Keratinocyte (primary cell): ENCODE data around the gene FOXJ1. TPM values are rescaled to one million over a fixed set of nuclear protein-coding genes. Genes with fewer than 3 reads are reported as not detected.

Experiments used
- DNase-seq: peaks from one replicate; pipeline ENCODE4 v3.0.0-alpha.2; 2011; ENCODE audit warnings: low read depth, missing footprints, low spot score
- FAIRE-seq: peaks from 2 replicates; lab custom pipeline; 2011; peaks lifted over from hg19 to GRCh38; lab: Jason Lieb, UNC
- H2AFZ ChIP-seq: 2 replicates; pipeline ENCODE4 v1.6.0; 2012; ENCODE audit warnings: low read length, control low read depth, inconsistent platforms; ENCODE audit not compliant: control insufficient read depth
- H3K27ac ChIP-seq: 2 replicates; pipeline ENCODE4 v1.5.1; 2011; ENCODE audit warnings: low read length; ENCODE audit not compliant: control insufficient read depth, insufficient read depth
- H3K27me3 ChIP-seq: 3 replicates; pipeline ENCODE4 v1.6.0; 2011; ENCODE audit warnings: low read length; ENCODE audit not compliant: control insufficient read depth, insufficient read depth; ENCODE audit errors: extremely low read depth
- H3K36me3 ChIP-seq, 2 experiments: 2 replicates in 1 of 2; 3 replicates in 1 of 2; pipeline ENCODE4 v1.5.1; 2011; ENCODE audit warnings: low read length in 2 of 2, mild to moderate bottlenecking in 1 of 2; ENCODE audit not compliant: control insufficient read depth in 2 of 2, insufficient read depth in 2 of 2; ENCODE audit errors: extremely low read depth in 1 of 2
- H3K4me1 ChIP-seq: 3 replicates; pipeline ENCODE4 v1.5.1; 2011; ENCODE audit warnings: low read length; ENCODE audit not compliant: control insufficient read depth, insufficient read depth; ENCODE audit errors: extremely low read depth
- H3K4me2 ChIP-seq: 3 replicates; pipeline ENCODE4 v1.6.0; 2011; ENCODE audit warnings: low read depth, low read length; ENCODE audit not compliant: control insufficient read depth, insufficient read depth; ENCODE audit errors: extremely low read depth
- H3K4me3 ChIP-seq, 3 experiments: fragments of 200-600 bp in 1 of 3; sonication (generic) in 1 of 3; 2 replicates in 2 of 3; 3 replicates in 1 of 3; pipeline ENCODE4 v1.5.1; 2011 to 2016; ENCODE audit warnings: low read length in 3 of 3, mild to moderate bottlenecking in 3 of 3, control low read depth in 2 of 3, inconsistent platforms in 1 of 3, low read depth in 1 of 3, mixed read lengths in 1 of 3, mixed run types in 1 of 3, moderate library complexity in 1 of 3; ENCODE audit not compliant: control insufficient read depth in 2 of 3, insufficient read depth in 2 of 3; ENCODE audit errors: extremely low read depth in 1 of 3
- H3K79me2 ChIP-seq: 2 replicates; pipeline ENCODE4 v1.6.0; 2012; ENCODE audit warnings: low read length; ENCODE audit not compliant: control insufficient read depth, insufficient read depth
- H3K9ac ChIP-seq: 3 replicates; pipeline ENCODE4 v1.6.0; 2011; ENCODE audit warnings: low read length; ENCODE audit not compliant: control insufficient read depth, insufficient read depth; ENCODE audit errors: extremely low read depth
- H3K9me1 ChIP-seq: 3 replicates; pipeline ENCODE4 v1.6.0; 2011; ENCODE audit warnings: low read length; ENCODE audit not compliant: control insufficient read depth, insufficient read depth; ENCODE audit errors: extremely low read depth
- H3K9me3 ChIP-seq: 2 replicates; pipeline ENCODE4 v1.5.1; 2012; ENCODE audit warnings: low read depth, low read length; ENCODE audit not compliant: control insufficient read depth
- H4K20me1 ChIP-seq: 3 replicates; pipeline ENCODE4 v1.6.0; 2011; ENCODE audit warnings: low read length; ENCODE audit not compliant: control insufficient read depth, insufficient read depth; ENCODE audit errors: extremely low read depth
- CTCF ChIP-seq, 3 experiments: IDR thresholded peaks in 1 of 3; conservative IDR thresholded peaks in 1 of 3; optimal IDR thresholded peaks in 1 of 3; 2 replicates in 2 of 3; 3 replicates in 1 of 3; pipeline versions ENCODE3 to v1.5.1; 2011; ENCODE audit warnings: low read length in 3 of 3, mild to moderate bottlenecking in 3 of 3, moderate library complexity in 2 of 3, control low read depth in 1 of 3, inconsistent platforms in 1 of 3; ENCODE audit not compliant: insufficient read depth in 2 of 3; ENCODE audit errors: extremely low read depth in 1 of 3
- EZH2 ChIP-seq: IDR thresholded peaks from one replicate; pipeline ENCODE4 v1.6.1; 2012; ENCODE audit warnings: inconsistent platforms, mild to moderate bottlenecking, low read length, moderate library complexity
- dilution Hi-C: fragments of 300-500 bp; cut with MboI; formaldehyde crosslinking; loops from one replicate; pipeline ENCODE4 v1.7.0; 2020; ENCODE audit warnings: low sequenced_read_pairs; ENCODE audit not compliant: extremely low pct_ligation_motif_present
- polyA plus RNA-seq, 5 experiments: library from polyadenylated mRNA; depleted of rRNA in 3 of 5; stranded (reverse) in 3 of 5; stranded (forward) in 1 of 5; unstranded in 1 of 5; fragments of >200 nt; gene quantifications; 1 replicate in 1 of 5; 2 replicates in 3 of 5; 3 replicates in 1 of 5; pipeline versions ENCODE4 v1.2.1 to v1.2.3, GENCODE V29; 2011 to 2012; ENCODE audit warnings: missing spikeins in 2 of 5, low read depth in 1 of 5, low replicate concordance in 1 of 5
- small RNA-seq, 3 experiments: library from RNA; depleted of rRNA; stranded (forward); fragments of <200 nt; gene quantifications; one replicate each; pipeline ENCODE3, GENCODE V24; 2012; ENCODE audit warnings: low read depth in 3 of 3, low replicate concordance in 1 of 3; ENCODE audit not compliant: insufficient read length in 3 of 3

Gene FOXJ1
- polyA plus RNA-seq, 1 donor (not counting 4 experiments of a cell fraction or from before 2014, with no cell fraction given), result 0.03 TPM

- Histone ChIP-seq H3K27me3 (no peaks in the 10 kb centered on the region), H3K36me3 (peaks cover 38 to 60% of the 10 kb centered on the region in 2 experiments), H3K9me1 (no peaks in the 10 kb centered on the region), H3K4me2 (no peak overlapping the region), H3K27ac (no peak overlapping the region), H2AFZ (no peak overlapping the region), H3K9me3 (no peaks in the 10 kb centered on the region), H3K4me3 (no peak overlapping the region), H3K4me1 (no peaks in the 10 kb centered on the region), H4K20me1 (no peaks in the 10 kb centered on the region), H3K9ac (no peak overlapping the region), H3K79me2 (no peaks in the 10 kb centered on the region)
- dilution Hi-C loops, result no loop called here
- DNase-seq, result no peak
- FAIRE-seq, result no peak
- no peak for TF ChIP-seq CTCF (optimal IDR thresholded peaks at IDR 0.05 in 1 of 3, IDR thresholded peaks at IDR 0.05 in 1 of 3, conservative IDR thresholded peaks at IDR 0.05 in 1 of 3; ENCODE audit: extremely low read depth in 1 of 3, insufficient read depth in 2 of 3, low read length in 3 of 3)
Observed at GRCh38 chr17:76087531-76087930, 53.5 kb downstream of the FOXJ1 start.

- no peak overlapping the region for H3K4me2 ChIP-seq
- dilution Hi-C loops, result no loop called here
- no peak overlapping the region for H3K9ac ChIP-seq
- H2AFZ ChIP-seq, result no peak overlapping the region
- H3K27me3 ChIP-seq, result no peaks in the 10 kb centered on the region
- FAIRE-seq (no peak), DNase-seq (no peak)
- H3K4me3 ChIP-seq, result no peak overlapping the region
- H3K79me2 ChIP-seq, result no peaks in the 10 kb centered on the region
- no peaks in the 10 kb centered on the region for H3K4me1 ChIP-seq
- TF ChIP-seq EZH2, result no peak
- no peak for TF ChIP-seq CTCF (optimal IDR thresholded peaks at IDR 0.05 in 1 of 3, IDR thresholded peaks at IDR 0.05 in 1 of 3, conservative IDR thresholded peaks at IDR 0.05 in 1 of 3; ENCODE audit: extremely low read depth in 1 of 3, insufficient read depth in 2 of 3, low read length in 3 of 3)
- no peaks in the 10 kb centered on the region for H3K9me1 ChIP-seq
- H3K36me3 ChIP-seq, result peaks cover 36 to 54% of the 10 kb centered on the region in 2 experiments
- no peaks in the 10 kb centered on the region for H4K20me1 ChIP-seq
- no peak overlapping the region for H3K27ac ChIP-seq
- H3K9me3 ChIP-seq, result no peaks in the 10 kb centered on the region
Observed at GRCh38 chr17:76086384-76086783, 54.7 kb downstream of the FOXJ1 start.

Small RNAs within 50 kb of the gene (small RNA-seq; reads per million reads assigned to genes)
- 0 to 0.33 (median 0.25) reads per million in 3 experiments for gene MIR6868

Other genes with a start within 250 kb of the FOXJ1 start
- 7.4 to 10.6 TPM (median 7.8 TPM) in 3 replicates for gene TRIM65, start 244.3 kb downstream of the FOXJ1 start, polyA plus RNA-seq
- gene MRPL38, start 236.4 kb downstream of the FOXJ1 start, polyA plus RNA-seq, result 25.2 to 33.8 TPM (median 30.0 TPM) in 3 replicates
- 3.0 to 6.2 TPM (median 4.3 TPM) in 3 replicates for gene FBF1, start 200.2 kb downstream of the FOXJ1 start, polyA plus RNA-seq
- 29.7 to 42.8 TPM (median 31.8 TPM) in 3 replicates for gene ACOX1, start 162.1 kb downstream of the FOXJ1 start, polyA plus RNA-seq
- 11.7 to 22.3 TPM (median 15.6 TPM) in 3 replicates for gene TEN1, start 162.0 kb downstream of the FOXJ1 start, polyA plus RNA-seq
- 1.8 to 3.6 TPM (median 2.0 TPM) in 3 replicates for gene CDK3, start 140.4 kb downstream of the FOXJ1 start, polyA plus RNA-seq
- gene EVPL, start 113.9 kb downstream of the FOXJ1 start, polyA plus RNA-seq, result 6.4 to 11.9 TPM (median 7.6 TPM) in 3 replicates
- gene SRP68, start 68.7 kb downstream of the FOXJ1 start, polyA plus RNA-seq, result 59.0 to 87.1 TPM (median 81.3 TPM) in 3 replicates
- 0.06 TPM in 1 of 3 replicates, not detected in the others for gene GALR2, start 66.5 kb downstream of the FOXJ1 start, polyA plus RNA-seq
- gene ZACN, start 62.1 kb downstream of the FOXJ1 start, polyA plus RNA-seq, result not detected in 3 replicates
- gene EXOC7, start 37.5 kb downstream of the FOXJ1 start, polyA plus RNA-seq, result 60.6 to 90.9 TPM (median 61.0 TPM) in 3 replicates
- gene RNF157, start 99.2 kb upstream of the FOXJ1 start, polyA plus RNA-seq, result not detected in 3 replicates
- gene UBALD2, start 124.1 kb upstream of the FOXJ1 start, polyA plus RNA-seq, result 9.4 to 33.9 TPM (median 28.7 TPM) in 3 replicates
- 1.1 to 4.8 TPM (median 1.6 TPM) in 3 replicates for gene QRICH2, start 167.0 kb upstream of the FOXJ1 start, polyA plus RNA-seq
- 41.7 to 76.4 TPM (median 51.4 TPM) in 3 replicates for gene PRPSAP1, start 212.7 kb upstream of the FOXJ1 start, polyA plus RNA-seq
- gene SPHK1, start 243.4 kb upstream of the FOXJ1 start, polyA plus RNA-seq, result 50.2 to 113 TPM (median 84.7 TPM) in 3 replicates